HG03097 (cell line): ENCODE results near the gene DNLZ.
"Not testable (repeated sequence)": the region's sequence is repeated elsewhere in the genome, so short reads cannot be mapped to it uniquely, and the experiment has no call there.

Experiments
- ATAC-seq: cut with Tn5 transposase; IDR thresholded peaks from one replicate; pipeline ENCODE4 v1.9.1; 2021; ENCODE audit not compliant: unreplicated experiment, low FRiP score

Gene DNLZ

DNA sequence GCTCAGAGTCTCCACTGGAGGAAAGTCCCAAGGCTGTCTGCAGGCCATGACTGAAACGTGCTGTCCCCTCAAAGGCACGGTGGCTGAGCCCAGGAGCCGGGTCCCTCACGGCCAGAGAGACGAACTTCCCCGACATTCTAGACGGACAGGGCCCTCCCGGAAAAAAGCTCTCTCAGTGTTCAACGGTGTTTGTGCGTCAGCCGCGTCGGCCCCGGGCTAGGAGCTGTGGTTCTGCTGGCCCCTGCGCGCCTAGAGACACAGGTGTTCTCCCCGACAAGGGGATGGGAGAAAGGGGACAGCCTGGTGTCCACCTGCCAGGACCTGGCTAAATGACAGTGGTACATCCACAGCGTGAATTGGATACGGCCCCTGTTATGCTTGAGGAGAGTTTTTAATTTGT, 42.0 kb downstream of the DNLZ start:
- ATAC-seq: no peak

DNA sequence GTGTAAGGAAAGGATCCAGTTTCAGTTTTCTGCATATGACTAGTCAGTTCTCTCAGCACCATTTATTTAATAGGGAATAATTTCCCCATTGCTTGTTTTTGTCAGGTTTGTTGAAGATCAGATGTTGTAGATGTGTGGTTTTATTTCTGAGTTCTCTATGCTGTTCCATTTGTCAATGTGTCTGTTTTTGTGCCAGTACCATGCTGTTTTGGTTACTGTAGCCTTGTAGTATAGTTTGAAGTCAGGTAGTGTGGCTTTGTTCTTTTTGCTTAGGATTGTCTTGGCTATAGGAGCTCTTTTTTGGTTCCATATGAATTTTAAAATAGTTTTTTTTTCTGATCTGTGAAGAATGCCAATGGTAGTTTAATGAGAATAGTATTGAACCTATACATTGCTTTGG, 42.6 kb downstream of the DNLZ start:
- not testable (repeated sequence) for ATAC-seq

DNA sequence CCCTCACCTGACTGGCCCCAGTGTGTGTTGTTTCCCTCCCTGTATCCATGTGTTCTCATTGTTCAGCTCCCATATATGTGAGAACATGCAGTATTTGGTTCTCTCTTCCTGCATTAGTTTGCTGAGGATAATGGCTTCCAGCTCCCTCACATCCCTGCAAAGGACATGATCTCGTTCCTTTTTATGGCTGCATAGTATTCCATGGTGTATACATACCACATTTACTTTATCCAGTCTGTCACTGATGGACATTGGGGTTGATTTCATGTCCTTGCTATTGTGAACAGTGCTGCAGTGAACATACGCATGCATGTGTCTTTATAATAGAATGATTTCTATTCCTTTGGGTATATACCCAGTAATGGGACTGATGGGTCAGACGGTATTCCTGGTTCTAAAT, 43.6 kb downstream of the DNLZ start:
- not testable (repeated sequence) for ATAC-seq

DNA sequence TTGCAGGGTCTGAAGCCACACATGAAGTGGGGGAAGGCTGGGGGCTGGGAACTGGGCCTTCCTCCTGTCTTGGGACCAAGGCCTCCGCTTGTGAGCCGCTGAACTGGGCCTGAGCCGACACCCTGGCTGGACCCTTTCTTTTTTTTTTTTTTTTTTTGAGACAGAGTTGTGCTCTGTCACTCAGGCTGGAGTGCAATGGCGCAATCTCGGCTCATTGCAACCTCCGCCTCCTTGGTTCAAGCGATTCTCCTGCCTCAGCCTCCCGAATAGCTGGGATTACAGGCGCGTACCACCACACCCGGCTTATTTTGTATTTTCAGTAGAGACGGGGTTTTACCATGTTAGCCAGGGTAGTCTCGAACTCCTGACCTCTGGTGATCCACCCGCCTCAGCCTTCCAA, 44.3 kb downstream of the DNLZ start:
- not testable (repeated sequence) for ATAC-seq

DNA sequence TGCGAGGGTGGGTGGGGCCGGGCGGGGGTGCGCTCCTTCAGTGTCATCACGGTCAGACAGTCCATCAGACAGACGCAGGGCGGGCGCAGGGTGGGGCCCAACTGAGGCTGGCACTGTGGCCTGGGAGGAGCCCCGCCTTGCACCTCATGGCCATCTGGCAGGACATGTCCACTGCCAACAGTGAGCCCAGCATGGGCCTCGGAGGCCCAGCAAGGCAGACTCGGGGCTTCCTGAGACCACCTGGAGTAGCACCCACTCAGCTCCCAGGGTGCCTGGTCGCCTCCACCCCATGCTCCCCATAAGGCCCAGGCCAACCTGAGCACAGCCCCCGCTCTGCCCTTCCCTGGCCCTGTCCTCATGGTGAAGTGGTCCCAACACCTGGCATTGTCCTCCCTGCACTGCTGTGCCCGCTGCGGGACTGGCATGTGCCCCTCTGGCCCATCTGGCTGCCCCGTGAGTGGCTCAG, 44.7 kb downstream of the DNLZ start:
- ATAC-seq: no peak

DNA sequence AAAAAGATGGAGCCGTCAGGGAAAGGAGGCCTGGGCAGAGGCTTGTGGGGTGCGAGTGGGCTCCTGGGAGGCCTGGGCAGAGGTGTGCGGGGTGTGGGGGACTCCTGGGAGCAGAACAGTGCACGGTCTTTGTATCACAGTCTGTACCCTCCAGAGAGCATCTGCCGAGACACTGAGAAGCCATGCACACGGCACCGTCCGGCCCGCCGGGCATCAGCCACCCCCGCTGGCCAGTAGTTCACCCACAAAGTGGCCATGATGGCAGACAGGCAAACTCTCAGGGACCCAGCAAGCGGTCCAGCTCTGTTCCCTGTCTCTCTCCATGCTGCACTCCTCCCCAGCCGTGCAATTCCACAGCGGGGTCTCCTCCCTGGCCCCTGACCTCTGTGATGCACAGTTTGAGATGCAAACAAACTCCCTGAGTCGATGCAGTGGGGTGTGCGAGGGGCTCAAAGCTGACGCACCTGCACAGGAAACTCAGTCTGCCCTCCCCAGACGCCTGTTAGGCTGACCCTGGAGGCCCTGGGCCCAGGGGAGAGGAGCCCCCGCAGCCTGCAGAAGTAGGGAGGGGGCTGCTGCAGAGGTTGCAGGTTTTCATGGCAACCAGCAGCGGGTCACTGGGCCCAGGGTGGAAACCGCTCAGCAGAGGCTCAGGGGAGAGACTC, 45.3 kb downstream of the DNLZ start:
- ATAC-seq: no peak

DNA sequence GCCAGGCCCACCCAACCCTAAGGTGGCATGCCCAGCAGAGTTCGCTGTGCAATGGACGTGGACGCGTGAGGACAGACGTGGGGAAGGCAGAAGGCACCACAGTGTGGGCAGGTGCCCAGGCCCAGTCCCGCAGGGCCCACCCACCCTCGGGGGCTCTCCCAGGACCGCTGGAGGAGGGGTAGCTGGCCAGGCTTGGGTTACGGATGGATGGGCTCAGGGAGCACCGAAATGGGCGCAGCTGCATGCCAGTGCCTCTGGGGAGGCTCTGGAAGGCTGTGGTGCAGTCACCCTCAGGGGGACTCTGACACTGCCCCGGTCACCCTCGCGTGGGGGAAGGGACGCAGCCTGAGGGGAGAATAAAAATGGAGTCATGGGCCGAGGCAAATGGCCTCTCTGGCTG, 45.8 kb downstream of the DNLZ start:
- no peak for ATAC-seq

DNA sequence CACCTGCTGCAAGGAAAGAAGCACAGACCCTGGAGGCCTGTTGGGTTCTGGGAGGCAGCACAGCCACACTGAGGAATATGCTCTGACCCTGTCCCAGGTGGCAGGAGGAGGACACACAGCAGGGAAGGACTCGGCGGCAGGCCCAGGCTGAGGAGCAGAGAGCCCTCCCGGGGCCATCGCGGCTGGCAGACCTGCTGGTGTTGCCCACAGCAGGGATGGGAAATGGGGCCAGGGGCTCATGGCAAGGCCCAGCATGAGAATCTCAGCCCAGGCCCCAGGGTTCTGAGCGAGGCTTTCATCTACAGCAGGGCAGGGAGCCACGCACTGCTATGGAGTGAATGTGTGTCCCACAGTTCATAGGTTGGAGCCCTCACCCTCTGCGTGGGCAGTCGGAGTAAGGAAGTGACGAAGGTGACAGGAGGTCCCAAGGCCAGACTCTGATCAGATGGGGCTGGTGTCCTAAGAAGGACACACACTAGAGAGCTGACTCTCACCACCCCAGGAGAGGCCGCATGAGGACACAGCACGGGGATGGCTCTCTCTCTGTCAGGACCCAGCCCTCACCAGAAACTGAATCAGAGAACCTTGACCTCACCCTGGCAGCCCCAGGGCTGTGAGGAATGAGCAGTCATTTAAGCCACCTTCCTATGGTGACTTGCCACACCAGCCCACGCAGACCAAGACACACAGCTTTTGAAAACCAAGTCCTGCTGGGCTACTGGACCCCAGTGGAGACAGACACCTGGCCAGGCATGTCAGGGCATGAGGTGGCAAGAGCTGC, 46.5 kb downstream of the DNLZ start:
- no peak for ATAC-seq

DNA sequence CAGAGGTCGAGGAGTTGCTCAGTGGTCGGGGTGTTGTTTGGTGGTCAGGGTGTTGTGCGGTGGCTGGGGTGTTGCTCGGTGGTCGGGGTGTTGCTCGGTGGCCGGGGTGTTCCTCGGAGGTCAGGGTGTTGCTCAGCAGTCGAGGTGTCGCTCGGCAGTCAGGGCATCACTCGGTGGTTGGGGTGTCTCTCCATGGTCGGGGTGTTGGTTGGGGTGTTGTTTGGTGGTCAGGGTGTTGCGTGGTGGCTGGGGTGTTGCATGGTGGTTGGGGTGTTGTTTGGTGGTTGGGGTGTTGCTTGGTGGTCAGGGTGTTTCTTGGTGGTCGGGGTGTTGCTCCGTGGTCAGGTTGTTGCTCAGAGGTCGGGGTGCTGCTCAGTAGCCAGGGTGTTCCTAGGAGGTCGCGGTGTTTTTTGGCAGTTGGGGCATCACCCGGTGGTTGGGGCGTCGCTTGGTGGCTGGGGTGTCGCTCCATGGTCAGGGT, 47.2 kb downstream of the DNLZ start:
- ATAC-seq: no peak

DNA sequence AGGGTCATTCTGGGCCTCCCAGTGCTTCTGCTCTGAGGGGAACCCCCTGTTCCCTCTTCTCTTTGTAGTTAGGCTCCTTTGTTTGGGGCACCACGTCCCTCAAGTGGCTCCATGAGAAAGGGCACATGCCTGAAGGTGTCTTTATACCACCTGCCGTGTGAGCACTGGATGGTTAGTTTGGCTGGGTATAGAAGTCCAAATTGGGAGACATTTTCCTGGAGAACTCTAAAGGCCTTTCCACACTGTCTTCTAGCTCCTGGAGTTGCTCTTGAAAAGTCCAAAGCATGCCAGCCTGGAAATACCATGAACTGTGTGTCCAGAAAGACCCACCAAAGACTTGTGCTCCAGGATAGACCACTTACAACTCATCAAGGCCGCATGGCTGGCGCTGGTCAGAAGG, 48.6 kb downstream of the DNLZ start:
- ATAC-seq: no peak

DNA sequence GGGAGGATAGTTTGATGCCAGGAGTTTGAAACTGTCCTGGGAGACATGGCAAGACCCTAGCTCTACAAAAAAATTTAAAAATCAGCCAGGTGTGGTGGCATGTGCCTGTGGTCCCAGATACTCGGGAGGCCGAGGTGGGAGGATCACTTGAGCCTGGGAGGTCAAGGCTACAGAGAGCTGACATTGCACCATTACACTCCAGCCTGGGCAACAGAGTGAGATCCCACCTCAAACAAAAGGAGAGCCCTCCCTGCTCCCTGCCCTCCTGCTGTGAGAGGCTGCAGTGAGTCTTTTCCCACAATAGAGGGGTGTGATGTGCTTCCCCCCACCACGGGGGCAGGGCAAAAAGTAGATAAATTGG, 49.5 kb downstream of the DNLZ start:
- ATAC-seq: no peak

DNA sequence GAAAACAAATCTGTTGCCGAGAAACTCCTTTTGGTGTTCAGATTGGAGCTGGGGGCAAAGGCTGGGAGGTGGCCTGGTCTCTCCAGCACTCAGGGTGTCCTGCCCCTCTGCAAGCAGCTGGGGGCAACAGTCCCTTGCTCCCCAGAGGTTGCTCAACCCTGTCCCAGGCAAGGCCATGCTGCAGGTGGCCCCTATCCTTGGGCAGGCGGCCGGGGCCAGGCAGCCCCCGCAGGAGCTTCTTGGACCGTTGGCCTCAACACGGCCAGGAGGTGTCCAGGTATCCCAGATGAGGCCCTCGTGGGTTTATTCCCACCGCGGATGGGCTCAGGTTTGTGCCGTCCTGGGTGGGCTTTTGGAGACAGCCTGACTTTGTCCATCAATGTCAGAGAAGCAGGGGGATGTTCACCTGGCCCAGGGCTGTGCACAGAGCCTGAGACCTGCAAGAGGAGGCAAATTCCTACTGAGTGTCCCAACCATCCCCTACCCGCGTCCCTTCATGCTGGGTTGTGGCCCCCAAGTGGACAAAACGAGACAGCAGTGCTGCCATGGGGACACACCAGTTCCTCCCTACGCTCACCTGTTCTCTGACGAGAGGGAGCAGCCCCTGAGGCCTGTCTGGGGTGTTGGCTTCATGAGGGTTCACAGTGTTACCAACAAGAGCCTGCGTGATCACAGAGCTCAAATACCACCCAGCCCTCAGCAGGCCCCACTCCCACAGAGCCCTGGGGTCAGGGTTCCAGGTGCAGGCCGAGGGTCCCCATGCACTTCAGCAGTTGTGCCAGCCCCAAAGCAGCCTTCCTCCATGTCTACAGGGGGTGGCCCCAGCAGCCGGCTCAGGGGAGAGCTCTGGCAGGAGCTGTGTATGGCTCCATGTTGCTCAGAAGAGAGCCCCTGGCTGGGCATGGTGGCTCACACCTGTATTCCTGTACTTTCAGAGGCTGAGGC, 50.2 kb downstream of the DNLZ start:
- no peak for ATAC-seq

DNA sequence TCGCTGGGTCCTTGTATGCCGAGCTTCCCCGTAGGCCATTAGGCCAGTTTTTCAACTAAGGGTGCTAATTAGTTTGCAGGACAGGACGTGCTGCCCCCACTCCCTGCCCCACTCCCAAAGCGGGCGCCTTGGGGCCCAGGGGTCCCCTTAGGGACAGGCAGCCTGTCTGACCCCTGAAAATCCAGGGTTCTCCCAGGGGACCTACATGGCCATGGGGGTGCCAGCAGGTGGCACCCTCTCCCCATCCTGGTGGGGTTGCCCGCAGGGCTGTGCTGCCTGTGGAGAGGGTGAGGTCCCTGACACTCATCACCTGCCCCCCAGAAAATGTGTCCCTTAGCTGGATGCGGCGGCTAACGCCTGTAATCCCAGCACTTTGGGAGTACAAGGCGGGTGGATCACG, 51.1 kb downstream of the DNLZ start:
- no peak for ATAC-seq

DNA sequence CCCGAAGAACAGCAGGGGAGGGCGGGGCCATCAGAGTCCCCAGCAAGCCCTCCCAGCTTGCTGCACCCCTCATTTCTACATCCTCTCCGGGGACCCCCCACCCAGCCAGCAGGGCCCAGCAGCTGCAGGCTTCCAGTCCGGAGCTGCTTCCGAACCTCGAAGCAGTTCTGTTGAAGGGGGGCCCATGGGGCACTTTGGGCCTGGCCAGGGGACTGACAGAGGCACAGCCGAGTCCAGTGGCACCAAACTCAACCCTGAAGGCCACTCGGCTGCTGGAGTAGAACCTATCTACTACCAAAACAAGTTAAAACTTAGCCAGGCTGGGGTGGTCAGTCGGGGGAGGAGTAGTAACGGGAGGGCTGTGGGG, 51.6 kb downstream of the DNLZ start:
- no peak for ATAC-seq

DNA sequence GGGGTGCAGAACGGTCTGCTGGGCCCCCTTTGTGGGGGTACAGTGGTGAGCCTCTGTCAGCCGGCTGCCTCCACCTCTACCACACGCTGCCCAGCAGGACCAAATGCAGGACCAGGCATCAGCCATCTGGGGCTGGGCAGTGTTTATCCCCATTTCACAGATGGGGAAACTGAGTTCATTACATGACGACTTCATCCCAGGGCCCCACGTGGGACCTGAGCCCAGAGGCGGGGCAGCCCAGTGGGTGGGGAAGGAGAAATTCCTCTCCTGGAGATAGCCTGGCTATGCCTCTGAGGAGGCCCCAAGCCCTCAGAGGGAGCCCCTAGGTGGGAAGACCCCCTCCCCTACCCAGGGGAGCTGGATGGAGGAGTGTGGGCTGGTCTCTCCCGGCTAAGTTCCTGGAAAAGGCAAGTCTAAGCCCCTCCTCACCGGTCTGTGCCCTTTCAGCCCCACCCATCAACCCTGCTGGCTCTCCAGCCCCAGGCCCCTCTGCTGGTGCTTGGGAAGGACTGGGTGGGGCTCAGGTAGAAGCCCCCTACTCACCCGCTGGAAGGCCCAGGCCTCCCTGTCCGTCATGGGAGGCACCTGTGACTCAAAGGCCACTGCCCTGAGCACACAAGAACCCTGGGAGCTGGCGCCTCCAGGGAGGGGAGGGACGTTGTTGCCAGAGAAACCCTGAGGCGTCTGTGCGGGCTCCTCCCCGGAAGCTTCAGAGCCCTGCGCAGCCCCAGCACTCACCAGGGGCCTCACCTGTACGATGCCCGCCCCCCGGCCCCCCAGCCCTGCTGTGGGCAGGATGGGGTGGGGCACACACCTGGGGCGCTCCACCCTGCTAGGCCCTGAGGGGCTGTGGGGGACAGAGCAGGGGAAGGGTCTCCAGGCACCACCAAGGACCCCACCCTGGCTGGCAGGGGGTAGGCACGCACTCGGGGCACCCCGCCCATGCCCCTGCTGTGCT, 52.2 kb downstream of the DNLZ start:
- ATAC-seq: no peak

DNA sequence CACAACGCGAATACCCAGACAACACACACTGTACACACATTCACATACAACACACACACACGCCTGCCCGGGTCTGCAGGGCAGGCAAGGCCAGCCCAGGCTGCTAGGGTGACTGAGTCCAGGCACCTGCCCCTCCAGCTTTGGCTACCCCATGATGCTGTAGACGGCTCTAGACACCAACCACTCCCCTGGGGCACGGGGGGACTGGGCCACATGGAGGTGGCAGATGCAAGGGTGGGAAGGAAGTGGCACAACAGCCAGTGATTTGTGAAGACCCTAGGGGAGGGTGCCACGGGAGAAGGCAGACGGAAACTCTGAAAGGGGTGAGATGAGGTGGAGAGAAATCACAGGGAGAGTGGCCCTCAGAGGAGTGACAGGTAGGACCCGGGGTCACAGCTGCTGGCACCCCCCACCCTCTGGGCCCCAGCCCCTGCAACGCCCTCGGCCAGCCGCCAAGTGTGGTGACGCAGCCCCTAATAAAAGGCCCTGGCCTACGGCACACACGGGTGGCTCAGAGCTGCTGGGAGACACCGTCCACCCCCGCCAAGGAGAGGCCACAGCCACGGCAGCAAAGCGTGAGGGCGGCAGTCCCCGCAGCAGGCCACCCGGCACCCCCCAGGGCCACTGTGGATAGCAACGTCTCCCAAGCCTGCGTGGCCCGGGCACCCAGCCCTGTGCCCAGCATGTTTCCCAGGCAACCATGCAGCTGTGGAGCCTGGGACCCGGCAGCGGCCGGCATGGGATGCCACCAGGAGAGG, 53.1 kb downstream of the DNLZ start:
- no peak for ATAC-seq

DNA sequence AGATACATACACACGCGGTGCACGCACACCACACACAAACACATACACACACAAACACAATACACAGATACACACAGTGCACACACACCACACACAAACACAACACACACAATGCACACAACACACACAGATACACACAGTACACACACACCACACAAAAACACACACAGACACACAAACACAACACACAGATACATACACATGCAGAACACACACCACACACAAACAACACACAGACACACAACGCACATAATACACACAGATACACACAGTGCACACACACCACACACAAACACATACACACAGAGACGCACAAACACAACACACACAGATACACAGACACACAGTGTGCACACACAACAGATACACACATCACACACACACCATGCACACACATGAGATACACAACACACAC, 53.7 kb downstream of the DNLZ start:
- ATAC-seq: no peak
